HS-5 (cell line): ENCODE measurements around the gene IL25.

Source experiments
- DNase-seq: peaks from one replicate; pipeline ENCODE4 v3.0.0-alpha.2; 2012; ENCODE audit warnings: low read depth

IL25 gene

GRCh38 chr14:23353433-23353780 is 19.2 kb upstream of the IL25 start:
- DNase-seq, result no peak

DNA sequence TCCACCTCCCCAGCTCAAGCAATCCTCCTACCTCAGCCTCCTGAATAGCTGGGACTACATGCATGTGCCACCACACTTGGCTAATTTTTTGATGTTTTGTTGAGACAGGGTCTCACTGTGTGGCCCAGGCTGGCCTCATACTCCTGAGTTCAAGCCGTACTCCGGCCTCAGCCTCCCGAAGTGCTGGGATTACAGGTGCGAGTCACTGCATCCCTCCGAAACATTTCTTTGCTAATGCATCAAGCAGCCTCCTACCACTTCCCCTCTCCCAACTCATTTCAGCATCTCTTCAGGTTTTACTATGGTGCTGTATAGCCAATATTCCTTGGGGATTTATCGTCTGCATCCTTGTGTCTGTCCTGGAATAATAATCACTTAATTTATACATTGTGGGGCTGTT is 17.6 kb upstream of the IL25 start:
- no peak for DNase-seq

DNA sequence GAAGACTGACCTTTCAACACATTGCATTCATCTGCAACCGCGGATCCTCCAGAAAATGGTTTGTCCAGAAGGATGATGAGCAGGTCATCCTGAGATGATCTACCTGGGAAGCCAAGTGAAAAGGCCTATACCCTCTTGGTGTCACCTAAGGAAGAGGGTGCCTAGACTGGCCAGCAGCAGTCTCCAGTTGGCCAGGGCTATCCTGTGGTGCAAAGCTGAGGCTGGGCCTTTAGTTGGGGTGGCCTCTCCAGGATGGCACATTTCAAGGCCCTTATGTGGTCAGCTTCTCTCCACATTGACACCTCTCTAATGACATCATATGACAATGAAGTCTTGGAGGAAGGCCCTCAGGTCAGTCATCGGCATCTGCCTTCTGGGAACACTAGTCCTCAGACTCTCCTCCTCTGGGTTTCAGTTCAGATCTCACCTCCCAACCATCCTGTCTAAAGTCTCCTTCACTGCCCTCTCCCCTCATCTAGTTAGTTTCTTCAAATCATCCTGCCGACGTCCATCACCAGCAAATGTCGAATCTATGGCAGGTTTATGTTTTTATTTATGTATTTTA is 16.7 kb upstream of the IL25 start:
- DNase-seq, result no peak

GRCh38 chr14:23356662-23357061 is 15.9 kb upstream of the IL25 start:
- no peak for DNase-seq

- DNase-seq, result no peak
These were observed 15.3 kb upstream of the IL25 start for GRCh38 chr14:23357261-23357660.

- DNase-seq, result no peak
These were observed 14.6 kb upstream of the IL25 start for GRCh38 chr14:23358042-23358441.

- DNase-seq, result no peak
These were observed 13.9 kb upstream of the IL25 start for GRCh38 chr14:23358553-23359166.

- DNase-seq, result no peak
These were observed 13.4 kb upstream of the IL25 start for GRCh38 chr14:23359167-23359626.

- DNase-seq, result no peak
These were observed 12.7 kb upstream of the IL25 start for GRCh38 chr14:23359722-23360447.

- DNase-seq, result no peak
These were observed 12.1 kb upstream of the IL25 start for GRCh38 chr14:23360496-23360895.

DNA sequence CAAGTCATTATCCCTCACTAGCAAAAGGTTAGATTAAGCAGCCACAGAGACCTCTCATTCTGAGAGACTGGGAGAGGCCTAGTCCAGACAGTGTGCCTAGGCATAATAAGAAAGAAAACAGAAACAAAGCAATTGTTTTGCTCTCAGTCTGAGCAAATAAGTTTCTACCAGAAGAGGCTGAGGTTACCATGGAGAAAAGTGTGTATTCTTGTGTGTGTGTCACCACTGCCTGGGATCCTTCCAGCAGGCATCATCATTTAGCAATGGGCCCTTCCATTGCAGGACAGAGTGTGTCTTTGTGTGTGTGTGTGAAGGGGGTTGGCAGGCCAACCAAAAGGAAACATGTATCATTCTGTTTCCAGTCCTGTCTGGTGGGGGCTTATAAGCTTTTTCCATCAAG is 11.3 kb upstream of the IL25 start:
- DNase-seq, result no peak

DNA sequence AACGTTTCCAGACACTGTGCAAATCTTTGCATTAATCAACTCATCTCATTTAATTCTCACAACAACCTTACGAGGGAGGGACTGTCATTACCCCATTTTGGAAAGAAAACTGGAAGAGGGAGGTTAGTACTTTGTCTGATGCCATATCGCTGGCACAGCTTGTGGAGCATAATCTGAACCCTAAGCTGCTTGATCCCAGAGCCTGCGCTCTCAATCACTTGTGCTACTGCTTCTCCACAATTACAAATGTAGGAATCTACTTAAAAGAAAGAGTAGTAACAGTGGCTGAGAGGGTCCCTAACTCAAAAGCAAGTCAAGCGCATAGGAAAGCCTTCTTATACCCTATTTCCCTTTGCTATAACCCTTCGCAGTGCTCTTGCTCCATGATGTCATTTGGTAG is 10.8 kb upstream of the IL25 start:
- DNase-seq, result no peak

DNA sequence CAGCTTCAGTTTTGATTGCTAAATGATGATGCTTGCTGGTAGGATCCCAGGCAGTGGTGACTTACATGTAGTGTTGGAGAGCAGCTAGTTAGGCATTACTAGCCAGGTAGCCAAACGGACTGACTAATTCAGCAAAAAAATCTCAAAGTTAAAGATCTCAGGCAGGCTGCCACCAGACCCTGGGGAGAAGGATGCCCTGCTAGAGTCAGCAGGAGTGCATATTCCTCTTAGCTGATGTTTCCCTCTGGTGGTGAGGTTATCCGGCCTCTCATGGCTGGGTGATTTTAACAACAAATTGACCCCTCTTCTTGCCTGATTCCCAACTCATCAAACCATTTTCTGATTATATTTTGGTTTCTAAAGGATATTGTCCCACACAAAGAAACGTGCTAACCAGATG is 10.4 kb upstream of the IL25 start:
- DNase-seq, result no peak

DNA sequence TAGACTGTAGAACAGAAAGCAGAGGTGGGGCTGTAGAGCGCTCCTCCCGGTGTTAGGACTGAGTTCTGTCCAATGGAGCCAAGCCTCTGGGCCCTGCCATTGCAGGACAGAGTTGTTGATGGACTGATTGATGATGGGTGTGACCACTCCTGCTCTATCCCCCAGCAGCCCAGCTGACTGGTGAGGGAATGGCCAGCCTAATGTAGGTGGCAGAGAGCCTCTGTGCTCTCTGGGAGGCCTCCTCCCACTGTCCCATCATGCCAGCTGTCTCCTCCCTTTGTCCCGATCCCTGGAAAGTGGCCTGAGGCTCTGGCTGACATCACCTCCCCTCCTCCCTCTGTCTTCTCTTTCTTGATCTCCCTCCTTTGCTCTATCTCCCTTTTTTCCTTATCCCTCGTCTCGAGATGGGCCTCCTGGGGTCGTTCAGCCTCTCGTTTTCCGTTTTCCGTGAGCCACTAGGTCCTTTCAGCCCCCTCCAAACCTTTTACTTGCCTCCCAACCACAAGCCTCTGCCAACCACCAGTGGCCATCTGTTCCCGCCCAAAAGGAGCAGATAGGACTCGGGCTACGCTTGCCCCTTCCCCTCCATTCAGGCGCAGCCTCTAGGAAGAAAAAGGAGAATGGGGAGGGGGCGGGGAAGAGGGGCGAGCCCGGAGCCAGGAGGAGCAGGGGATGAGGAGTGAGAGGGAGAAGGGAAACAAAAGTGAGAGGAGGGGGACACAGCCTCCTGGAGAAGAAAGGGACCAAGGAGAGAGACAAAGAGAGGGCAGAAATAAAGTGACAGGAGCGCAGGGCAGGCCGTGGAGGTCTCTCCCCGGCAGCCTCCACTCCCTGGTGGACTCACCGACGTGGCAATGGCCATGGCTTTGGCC is 8.2 kb upstream of the IL25 start:
- DNase-seq, result no peak

GRCh38 chr14:23365036-23365731 is 7.4 kb upstream of the IL25 start, which contains the start of gene EFS:
Gene EFS (minus strand): TSS chr14:23365172. CDS start chr14:23365025, 147 bp downstream.
- DNase-seq, result no peak

- DNase-seq, result no peak
These were observed 6.7 kb upstream of the IL25 start for GRCh38 chr14:23365732-23366425.

DNA sequence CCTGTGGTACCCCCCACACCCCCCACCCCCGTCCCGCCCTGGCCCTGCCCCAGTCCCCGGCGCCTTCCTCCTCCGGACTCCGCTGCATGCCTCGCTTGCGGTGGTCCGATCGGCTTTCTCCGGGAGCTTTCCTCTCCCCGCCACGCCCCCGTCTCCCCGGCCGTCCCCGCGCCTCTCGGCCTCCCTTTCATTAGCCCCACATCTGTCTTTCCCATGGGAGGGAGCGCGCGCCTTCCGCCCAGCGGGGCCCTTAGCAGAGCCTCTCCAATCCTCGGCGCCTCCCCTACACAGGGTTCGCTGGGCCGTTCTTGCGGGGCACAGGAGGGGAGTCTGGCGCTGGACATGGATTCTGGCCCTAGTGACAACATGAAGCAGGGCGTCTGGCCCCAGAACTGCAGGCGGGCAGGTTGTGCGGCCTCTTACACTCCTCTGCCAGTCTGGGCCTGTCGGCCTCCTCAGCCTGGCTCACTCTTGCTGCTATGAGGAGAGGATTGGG is 6.1 kb upstream of the IL25 start:
- DNase-seq, result no peak

- no peak for DNase-seq
These were observed 2.4 kb upstream of the IL25 start for GRCh38 chr14:23370221-23370620.

DNA sequence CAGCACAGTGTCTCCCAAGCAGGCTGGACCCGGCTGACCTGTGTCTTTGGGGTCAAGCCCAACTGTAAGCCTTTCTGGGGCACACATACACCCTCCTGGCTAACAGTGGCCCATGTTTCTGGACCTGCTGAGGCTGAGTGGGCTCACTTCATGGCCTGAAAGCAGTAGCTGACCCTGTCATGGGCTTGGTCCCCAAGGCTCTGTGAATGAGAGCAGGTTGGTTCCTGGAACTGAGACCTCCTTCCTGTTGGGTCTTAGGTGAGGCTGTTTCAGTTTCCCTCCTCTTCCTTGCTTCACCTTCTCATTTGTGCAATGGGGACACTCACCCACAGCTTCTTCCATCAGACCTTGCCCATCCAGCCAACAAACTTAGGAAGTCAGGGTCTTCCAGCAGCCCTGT is 744 bp upstream of the IL25 start:
- no peak for DNase-seq

- no peak for DNase-seq
These were observed 432 bp downstream of the IL25 start for GRCh38 chr14:23373041-23373440.
